NCI-H1105 (cell line): Measurements from ENCODE around the gene ERC2.

ENCODE experiments used
- DNase-seq: peaks from one replicate; lab custom pipeline; 2025; lab: John Stamatoyannopoulos, UW

ERC2 gene

GRCh38 chr3:56189536-56189935 lies 278.7 kb downstream of the ERC2 start:
- no peak for DNase-seq

- no peak for DNase-seq
These were observed 280.1 kb downstream of the ERC2 start for GRCh38 chr3:56188201-56188600.

- no peak for DNase-seq
These were observed 281.2 kb downstream of the ERC2 start for GRCh38 chr3:56187051-56187450.

GRCh38 chr3:56185827-56186226 lies 282.4 kb downstream of the ERC2 start:
- DNase-seq: no peak

GRCh38 chr3:56183529-56183928 lies 284.7 kb downstream of the ERC2 start:
- DNase-seq: no peak

- no peak for DNase-seq
These were observed 287.8 kb downstream of the ERC2 start for GRCh38 chr3:56180433-56180832.

- DNase-seq: no peak
These were observed 294.7 kb downstream of the ERC2 start for GRCh38 chr3:56173601-56174000.

- DNase-seq: no peak
These were observed 303.8 kb downstream of the ERC2 start for GRCh38 chr3:56164436-56164835.

- DNase-seq: no peak
These were observed 310.4 kb downstream of the ERC2 start for GRCh38 chr3:56157693-56158362.

GRCh38 chr3:56154297-56154696 lies 314.0 kb downstream of the ERC2 start:
- DNase-seq: no peak

- DNase-seq: no peak
These were observed 320.9 kb downstream of the ERC2 start for GRCh38 chr3:56147354-56147753.

- DNase-seq: no peak
These were observed 322.9 kb downstream of the ERC2 start for GRCh38 chr3:56145410-56145809.

GRCh38 chr3:56144805-56145204 lies 323.5 kb downstream of the ERC2 start:
- no peak for DNase-seq

GRCh38 chr3:56137415-56137814 lies 330.9 kb downstream of the ERC2 start:
- no peak for DNase-seq

- DNase-seq: no peak
These were observed 331.8 kb downstream of the ERC2 start for GRCh38 chr3:56136514-56136913.

GRCh38 chr3:56135941-56136340 lies 332.3 kb downstream of the ERC2 start:
- DNase-seq: no peak

GRCh38 chr3:56133423-56133822 lies 334.8 kb downstream of the ERC2 start:
- no peak for DNase-seq

GRCh38 chr3:56132762-56133161 lies 335.5 kb downstream of the ERC2 start:
- DNase-seq: no peak

GRCh38 chr3:56131974-56132590 lies 336.2 kb downstream of the ERC2 start:
- no peak for DNase-seq

- no peak for DNase-seq
These were observed 338.2 kb downstream of the ERC2 start for GRCh38 chr3:56130036-56130435.

GRCh38 chr3:56126632-56127031 lies 341.6 kb downstream of the ERC2 start:
- no peak for DNase-seq

GRCh38 chr3:56125358-56126005 lies 342.8 kb downstream of the ERC2 start:
- DNase-seq: no peak

- DNase-seq: no peak
These were observed 343.7 kb downstream of the ERC2 start for GRCh38 chr3:56124546-56124945.

GRCh38 chr3:56123487-56123886 lies 344.8 kb downstream of the ERC2 start:
- no peak for DNase-seq
